HG02571 (cell line): ENCODE results near the gene PRDM10.

Experiments used
- ATAC-seq: cut with Tn5 transposase; IDR thresholded peaks from one replicate; pipeline ENCODE4 v1.9.1; 2021; ENCODE audit warnings: mild to moderate bottlenecking, moderate library complexity; ENCODE audit not compliant: unreplicated experiment

Gene PRDM10

GRCh38 chr11:129946965-129947364, 55.7 kb downstream of the PRDM10 start:
- ATAC-seq, result no peak

- no peak for ATAC-seq
Observed at GRCh38 chr11:129946256-129946655, 56.4 kb downstream of the PRDM10 start.

DNA sequence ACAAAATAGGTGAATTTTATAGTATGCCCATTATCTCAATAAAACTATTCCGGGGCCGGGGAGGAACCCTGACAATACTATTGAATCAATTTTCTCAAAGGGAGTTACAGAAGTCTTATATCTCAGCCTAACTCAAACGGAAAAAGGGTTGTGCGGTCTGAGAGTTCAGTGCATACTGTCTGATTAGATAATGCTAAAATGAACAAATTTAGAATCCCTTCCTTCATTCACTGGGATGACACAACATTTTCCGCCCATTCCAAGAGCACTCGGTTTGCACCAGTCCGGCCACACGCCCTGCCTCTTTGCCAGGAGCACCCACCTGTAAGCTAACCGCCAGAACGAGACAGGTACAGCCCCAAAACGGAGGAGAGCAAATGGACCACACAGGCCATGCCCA, 57.3 kb downstream of the PRDM10 start:
- no peak for ATAC-seq

DNA sequence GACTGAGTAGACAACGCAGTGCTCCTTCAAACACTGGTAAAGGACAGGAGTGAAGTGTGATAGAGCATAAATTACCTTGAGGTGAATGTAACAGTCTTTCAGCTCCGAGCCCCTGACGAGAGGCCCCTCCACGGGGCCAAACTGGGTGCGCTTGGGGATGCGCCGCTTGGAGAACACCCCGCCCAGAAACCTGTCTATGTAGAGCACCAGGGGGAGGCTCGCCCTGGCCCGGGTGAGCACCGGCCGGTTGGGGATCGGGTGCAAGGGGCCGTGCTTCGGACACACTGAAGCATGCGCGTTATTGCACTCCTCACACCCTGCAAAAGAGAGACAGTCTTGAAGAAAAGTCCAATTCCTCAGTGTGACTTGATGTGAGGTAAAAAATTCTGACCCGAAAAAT, 57.9 kb downstream of the PRDM10 start:
- no peak for ATAC-seq

DNA sequence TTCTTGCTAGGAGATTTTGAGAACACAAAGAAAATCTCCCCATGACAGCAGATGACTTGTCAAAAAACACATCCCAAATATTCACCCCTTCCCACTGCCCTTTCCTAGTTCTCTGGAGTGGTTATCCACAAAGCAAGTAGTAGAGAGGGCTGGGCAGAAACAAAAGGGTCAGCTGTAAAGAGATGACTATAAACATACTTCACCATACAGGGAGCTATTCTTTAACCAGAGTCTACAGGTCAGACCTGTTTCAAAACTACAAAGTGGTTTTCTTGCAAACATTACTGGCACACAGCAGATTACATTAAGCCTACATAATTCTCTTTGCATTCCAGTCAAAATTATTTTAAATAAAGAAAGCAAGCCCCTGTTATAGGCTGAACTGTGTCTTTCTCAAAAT, 59.6 kb downstream of the PRDM10 start:
- ATAC-seq, result no peak

DNA sequence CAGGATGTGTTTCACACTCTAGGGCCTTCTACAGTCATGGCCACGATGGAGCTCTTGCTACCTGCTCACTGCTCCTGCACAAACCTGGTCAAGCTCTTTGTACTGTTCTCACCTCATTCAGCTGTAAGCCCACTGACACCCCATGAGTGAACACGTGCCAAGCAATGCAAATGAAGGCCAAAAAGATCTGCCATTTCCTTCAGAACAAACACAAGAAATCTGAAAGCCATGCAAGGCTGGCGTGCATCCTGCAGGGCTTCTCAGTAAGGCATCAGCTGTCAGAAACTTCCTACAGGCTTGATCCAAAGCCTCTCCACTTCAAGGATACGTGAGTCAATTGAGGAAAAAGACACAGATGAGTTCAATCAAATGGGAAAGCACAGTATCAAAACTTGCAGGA, 63.1 kb downstream of the PRDM10 start:
- no peak for ATAC-seq

DNA sequence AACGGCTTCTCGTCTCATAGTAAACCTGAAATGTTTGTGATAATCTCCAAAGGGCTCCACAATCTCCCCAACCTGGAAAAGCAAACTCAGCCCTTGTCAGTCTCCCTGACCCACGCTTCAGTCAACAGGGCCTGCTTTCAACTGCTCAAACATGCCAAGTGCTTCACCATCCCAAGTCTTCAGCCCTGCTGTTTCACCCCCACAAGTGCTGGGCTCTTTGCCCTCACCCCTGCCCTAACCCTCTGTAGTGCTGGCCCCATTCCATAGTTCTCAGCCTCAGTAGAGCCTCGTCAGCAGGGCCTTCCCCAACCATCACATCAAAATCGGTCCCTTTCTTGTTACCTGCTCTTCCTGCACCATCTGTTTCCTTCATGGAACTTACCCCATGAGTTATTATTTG, 63.9 kb downstream of the PRDM10 start:
- ATAC-seq, result no peak

DNA sequence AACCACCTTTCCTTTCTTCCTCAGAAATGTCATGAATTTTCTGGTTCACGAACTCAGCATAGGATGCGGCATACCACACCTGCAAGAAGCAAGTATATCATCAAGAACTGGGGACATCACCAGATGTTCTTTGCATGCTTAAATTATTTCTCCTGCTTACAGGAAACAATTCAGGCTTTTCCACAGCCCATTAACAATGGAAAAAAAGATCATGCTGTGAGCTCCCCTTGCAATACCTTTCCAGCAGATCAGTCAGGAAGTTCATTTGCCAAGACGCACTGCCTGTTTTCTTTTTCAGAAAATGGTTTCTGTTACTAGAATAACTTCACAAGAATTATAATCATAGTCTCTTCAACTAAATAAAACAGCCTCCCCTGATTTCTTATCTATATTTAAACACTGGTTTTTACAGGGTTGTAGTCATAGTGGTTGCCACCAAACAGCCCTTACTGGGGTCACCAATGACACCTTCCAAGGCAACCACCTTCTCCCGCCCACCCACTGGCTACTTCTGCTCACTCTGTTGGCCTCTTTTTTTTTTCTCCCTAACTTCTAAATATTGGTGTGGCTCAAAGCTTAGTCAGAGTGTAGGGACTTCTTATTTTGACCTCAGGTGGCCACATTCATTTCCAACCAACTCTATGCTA, 64.9 kb downstream of the PRDM10 start:
- ATAC-seq, result no peak

DNA sequence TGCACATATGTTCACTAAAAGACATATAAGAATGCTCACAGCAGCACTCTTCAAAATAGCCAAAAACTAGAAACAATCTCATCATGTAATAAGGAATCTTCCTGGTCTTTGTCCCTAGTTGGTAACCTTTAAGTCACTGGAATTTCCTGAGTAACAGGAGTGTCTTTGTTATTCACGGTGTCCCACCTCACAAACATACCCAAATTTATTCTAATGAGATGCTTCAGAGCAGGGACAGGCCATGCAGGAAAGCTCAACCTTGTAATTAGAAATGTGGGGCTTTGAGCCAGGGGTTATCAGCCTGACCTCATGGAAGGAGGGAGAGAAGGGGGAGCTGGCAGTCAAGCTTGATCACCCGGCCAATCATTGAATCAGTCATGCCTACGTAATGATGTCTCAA, 66.9 kb downstream of the PRDM10 start:
- ATAC-seq, result no peak

- ATAC-seq, result no peak
Observed at GRCh38 chr11:129933891-129934290, 68.7 kb downstream of the PRDM10 start.

DNA sequence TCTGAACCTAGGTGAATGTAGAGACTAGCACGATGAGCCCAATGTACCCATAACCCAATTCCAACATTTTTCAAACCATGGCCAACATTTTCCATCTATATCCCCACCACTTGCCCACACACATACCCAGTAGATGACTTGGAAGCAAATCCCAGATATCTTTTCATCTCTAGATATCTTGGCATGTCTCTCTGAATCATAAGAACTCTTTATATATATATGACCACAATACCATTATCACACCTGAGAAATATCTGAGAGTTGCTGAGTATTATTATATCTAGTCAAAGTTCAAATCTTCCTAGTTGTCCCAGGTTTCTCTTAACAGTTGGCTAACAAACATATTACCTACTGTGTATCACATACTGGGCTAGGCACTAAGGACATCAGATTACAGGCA, 69.4 kb downstream of the PRDM10 start:
- ATAC-seq, result no peak

DNA sequence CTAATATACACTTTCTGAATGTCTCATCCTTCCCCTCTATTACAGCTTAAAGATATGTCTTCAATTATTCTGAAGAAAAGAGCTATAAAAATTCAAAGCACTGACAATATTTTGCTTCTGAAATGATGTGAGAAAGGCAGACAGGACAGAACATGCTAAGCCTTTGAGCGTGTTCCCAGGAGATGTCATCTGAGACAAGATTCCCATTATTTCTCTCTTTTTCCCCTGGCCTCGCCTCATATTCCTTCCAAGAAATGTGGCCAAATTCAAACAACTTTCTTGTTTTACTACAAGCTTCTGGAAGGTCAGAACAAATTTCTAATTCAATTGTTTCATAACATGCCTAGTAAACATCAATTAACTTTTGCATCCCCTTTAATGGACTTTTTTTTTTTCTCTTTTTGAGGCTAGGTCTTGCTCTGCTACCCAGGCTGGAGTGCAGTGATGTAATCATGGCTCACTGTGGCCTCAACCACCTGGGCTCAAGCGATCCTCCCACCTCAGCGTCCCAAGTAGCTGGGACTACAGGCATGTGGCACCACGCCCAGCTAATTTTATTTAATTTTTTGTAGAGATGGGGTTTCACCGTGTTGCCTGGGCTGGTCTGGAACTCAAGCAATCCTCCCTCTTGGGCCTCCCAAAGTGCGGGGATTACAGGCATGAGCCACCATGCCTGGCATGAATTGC, 70.1 kb downstream of the PRDM10 start:
- ATAC-seq, result no peak

- ATAC-seq, result no peak
Observed at GRCh38 chr11:129930743-129931142, 71.9 kb downstream of the PRDM10 start.

GRCh38 chr11:129930296-129930695, 72.3 kb downstream of the PRDM10 start:
- no peak for ATAC-seq

- ATAC-seq, result no peak
Observed at GRCh38 chr11:129929721-129930120, 72.9 kb downstream of the PRDM10 start.

GRCh38 chr11:129928923-129929692, 73.5 kb downstream of the PRDM10 start:
- no peak for ATAC-seq

- no peak for ATAC-seq
Observed at GRCh38 chr11:129922674-129923073, 80.0 kb downstream of the PRDM10 start.

- no peak for ATAC-seq
Observed at GRCh38 chr11:129918361-129918760, 84.3 kb downstream of the PRDM10 start.

DNA sequence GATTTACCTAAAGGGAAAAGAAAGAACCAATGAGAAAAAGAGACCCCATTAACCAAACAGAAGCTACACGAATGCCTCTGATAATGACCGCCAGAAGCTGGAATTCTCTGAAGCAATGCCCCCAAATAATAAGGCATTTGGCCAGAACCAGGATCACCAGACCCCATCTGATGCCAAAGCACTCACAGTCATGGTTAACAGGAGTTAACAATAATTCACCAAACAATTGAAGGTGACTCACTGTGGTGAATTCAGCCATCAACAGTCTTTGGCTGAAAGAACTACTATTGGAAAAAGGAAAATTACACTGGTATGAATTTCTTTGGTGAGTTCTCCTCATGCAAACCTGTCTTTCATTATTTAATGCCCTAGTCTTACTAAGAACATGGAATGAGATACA, 85.4 kb downstream of the PRDM10 start:
- ATAC-seq, result no peak

DNA sequence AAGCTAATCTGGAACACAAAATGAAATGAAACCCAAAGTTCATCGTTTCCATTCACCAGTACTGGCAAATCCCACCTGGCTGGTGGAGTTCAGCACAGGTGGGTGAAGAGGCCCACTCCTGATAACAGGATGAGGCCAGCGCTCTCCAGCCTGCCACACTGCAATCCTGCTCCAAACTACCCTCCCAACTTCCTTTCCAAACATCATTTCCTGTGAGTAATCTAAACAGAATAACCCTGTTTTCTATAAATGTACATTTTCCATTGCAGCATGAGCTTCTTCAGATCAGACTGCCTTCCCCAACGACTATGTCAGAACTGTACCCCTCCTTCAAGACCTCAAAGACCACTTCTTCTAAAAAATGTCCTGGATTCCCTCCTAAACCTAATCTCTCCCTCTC, 91.3 kb downstream of the PRDM10 start:
- ATAC-seq, result no peak

GRCh38 chr11:129910360-129910759, 92.3 kb downstream of the PRDM10 start:
- ATAC-seq, result no peak

DNA sequence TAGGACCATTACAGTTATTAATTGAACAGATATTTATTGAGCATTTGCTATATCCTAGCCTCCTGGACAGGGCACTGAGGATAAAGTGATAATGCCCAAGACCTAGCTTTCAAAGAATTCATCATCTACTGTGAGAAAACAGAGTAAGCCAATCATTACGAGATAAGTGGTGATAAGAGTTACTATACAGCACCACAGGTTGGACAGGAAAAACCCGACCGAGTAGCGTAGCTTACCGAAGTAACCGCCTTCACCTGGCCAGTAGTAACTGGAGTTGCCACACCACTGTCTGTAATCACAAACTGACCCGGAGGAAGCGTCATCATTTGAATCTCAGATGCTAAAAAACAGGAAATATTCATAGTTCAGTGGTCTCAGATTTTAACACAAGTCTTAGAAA, 97.2 kb downstream of the PRDM10 start:
- no peak for ATAC-seq
